Measurements from ENCODE around the gene MCM6.

Gene MCM6

DNA sequence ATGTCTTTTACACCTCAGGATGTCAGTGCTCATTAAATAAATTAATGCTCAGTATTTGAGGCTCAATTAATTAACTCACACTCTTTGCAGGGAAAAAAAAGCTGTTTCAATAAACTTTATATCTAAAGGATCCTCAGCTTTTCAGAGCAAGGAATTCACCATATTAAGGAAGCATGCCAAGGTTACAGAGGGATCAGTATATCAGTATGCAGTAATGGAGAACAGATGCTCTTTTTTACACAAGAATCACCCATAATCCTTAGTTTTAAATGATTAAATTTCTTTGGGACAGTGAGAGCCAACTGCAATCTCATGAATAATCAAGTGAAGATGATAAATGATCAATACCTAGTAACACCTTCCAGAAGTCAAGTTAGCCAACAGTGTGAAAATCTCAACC, 24.4 kb downstream of the MCM6 start:
- TF ChIP-seq, protein P1, sequence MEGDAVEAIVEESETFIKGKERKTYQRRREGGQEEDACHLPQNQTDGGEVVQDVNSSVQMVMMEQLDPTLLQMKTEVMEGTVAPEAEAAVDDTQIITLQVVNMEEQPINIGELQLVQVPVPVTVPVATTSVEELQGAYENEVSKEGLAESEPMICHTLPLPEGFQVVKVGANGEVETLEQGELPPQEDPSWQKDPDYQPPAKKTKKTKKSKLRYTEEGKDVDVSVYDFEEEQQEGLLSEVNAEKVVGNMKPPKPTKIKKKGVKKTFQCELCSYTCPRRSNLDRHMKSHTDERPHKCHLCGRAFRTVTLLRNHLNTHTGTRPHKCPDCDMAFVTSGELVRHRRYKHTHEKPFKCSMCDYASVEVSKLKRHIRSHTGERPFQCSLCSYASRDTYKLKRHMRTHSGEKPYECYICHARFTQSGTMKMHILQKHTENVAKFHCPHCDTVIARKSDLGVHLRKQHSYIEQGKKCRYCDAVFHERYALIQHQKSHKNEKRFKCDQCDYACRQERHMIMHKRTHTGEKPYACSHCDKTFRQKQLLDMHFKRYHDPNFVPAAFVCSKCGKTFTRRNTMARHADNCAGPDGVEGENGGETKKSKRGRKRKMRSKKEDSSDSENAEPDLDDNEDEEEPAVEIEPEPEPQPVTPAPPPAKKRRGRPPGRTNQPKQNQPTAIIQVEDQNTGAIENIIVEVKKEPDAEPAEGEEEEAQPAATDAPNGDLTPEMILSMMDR (IDR thresholded peaks at IDR 0.05) = no peak

DNA sequence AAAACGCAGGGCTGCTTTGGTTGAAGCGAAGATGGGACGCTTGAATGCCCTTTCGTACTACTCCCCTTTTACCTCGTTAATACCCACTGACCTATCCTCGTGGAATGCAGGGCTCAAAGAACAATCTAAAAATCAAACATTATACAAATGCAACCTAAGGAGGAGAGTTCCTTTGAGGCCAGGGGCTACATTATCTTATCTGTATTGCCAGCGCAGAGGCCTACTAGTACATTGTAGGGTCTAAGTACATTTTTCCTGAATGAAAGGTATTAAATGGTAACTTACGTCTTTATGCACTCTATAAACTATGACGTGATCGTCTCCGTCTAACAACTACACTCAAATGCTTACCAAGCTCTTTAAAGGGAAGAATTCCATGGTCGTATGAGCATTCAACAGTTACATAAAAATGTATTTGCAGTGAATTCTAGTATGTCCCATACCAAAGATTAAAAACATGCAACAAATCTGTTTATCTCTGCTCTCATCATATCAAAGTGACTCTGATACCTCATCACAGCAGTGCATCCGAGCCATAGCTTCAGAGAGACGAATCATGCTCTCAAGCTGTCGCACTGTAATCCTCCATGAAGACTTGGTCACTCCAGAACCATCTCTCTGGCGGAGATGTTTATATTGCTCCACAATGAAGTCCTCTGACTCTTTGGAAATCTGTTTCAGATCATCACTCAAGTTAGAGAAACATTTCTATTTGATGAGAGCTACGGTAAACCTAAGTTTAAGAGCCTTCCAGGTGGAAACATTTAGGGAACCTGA, 25.2 kb downstream of the MCM6 start:
- no peak overlapping the region for H3K4me3 ChIP-seq (ENCODE audit: low read depth, low read length)
- no peaks in the 10 kb centered on the region for H3K36me3 ChIP-seq (ENCODE audit: control insufficient read depth, insufficient read depth, low read length)
- no peaks in the 10 kb centered on the region for H3K9me3 ChIP-seq (ENCODE audit: control insufficient read depth, low read length)
- H3K27ac ChIP-seq = no peak overlapping the region
- no peak overlapping the region for H2AFZ ChIP-seq
- H3K27me3 ChIP-seq (ENCODE audit: control insufficient read depth, insufficient read depth, low read length) = no peaks in the 10 kb centered on the region
- TF ChIP-seq, protein P1 (IDR thresholded peaks at IDR 0.05) = no peak
- no peaks in the 10 kb centered on the region for H3K4me1 ChIP-seq
- no peak overlapping the region for H3K4me2 ChIP-seq (ENCODE audit: low read length)
- no peak overlapping the region for H3K9ac ChIP-seq
- no peaks in the 10 kb centered on the region for H3K79me2 ChIP-seq

More for the DNA sequence above, 24.4 kb downstream of the MCM6 start:
- no peaks in the 10 kb centered on the region for H3K79me2 ChIP-seq
- H3K9ac ChIP-seq = no peak overlapping the region
- no peaks in the 10 kb centered on the region for H3K4me1 ChIP-seq
- H3K27me3 ChIP-seq (ENCODE audit: control insufficient read depth, insufficient read depth, low read length) = no peaks in the 10 kb centered on the region
- no peak overlapping the region for H3K27ac ChIP-seq
- H3K4me2 ChIP-seq (ENCODE audit: low read length) = no peak overlapping the region
- H3K9me3 ChIP-seq (ENCODE audit: control insufficient read depth, low read length) = no peaks in the 10 kb centered on the region
- no peak overlapping the region for H3K4me3 ChIP-seq (ENCODE audit: low read depth, low read length)
- no peak overlapping the region for H2AFZ ChIP-seq
- H3K36me3 ChIP-seq (ENCODE audit: control insufficient read depth, insufficient read depth, low read length) = no peaks in the 10 kb centered on the region

DNA sequence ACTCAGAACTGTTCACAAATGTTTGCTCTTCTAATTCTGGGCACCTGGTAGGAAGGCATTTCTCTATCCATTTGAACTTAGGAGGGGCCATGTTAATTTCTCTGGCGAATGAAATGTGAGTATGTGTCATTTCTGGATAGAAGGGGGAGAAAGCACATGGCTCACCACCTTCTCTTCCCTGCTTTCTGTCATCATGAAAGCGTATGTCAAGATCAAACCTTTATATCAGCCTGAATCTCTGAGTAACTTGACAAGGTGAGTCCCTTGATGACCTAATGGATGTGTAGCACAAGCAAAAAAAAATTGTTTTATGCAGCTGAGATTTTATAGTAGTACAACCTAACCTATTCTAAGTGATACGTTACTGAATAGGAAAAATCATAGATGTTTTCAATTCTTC, 27.2 kb downstream of the MCM6 start:
- Histone ChIP-seq H3K4me3 (ENCODE audit: low read depth, low read length) (no peak overlapping the region), H3K4me1 (no peaks in the 10 kb centered on the region), H3K27ac (no peak overlapping the region), H3K27me3 (ENCODE audit: control insufficient read depth, insufficient read depth, low read length) (no peaks in the 10 kb centered on the region), H3K79me2 (no peaks in the 10 kb centered on the region), H3K36me3 (ENCODE audit: control insufficient read depth, insufficient read depth, low read length) (no peaks in the 10 kb centered on the region), H2AFZ (no peak overlapping the region), H3K4me2 (ENCODE audit: low read length) (no peak overlapping the region), H3K9ac (no peak overlapping the region), H3K9me3 (ENCODE audit: control insufficient read depth, low read length) (no peaks in the 10 kb centered on the region)
- TF ChIP-seq, protein P1 (IDR thresholded peaks at IDR 0.05) = no peak

DNA sequence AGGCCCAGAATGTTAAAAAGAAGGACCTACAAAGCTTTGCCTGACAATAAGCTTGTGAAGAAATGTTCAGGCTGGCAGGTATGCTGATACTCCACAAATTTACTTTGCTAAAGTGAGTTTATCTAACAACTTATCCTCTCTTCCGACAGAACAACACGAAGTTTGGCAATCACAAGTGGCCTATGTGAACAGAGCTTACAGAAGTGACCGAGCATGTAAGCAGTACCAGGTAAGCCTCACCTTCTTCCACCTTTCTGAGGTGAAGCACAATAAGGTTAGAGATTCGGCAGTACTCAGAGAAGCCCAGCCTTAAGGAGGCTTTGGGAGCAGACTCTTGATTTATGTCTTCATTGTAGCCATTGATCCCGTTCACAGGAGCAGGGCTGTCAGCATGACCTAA, 30.2 kb downstream of the MCM6 start:
- H3K27me3 ChIP-seq (ENCODE audit: control insufficient read depth, insufficient read depth, low read length) = no peaks in the 10 kb centered on the region
- H3K9me3 ChIP-seq (ENCODE audit: control insufficient read depth, low read length) = no peaks in the 10 kb centered on the region
- H2AFZ ChIP-seq = no peak overlapping the region
- H3K4me1 ChIP-seq = no peaks in the 10 kb centered on the region
- H3K27ac ChIP-seq = no peak overlapping the region
- no peaks in the 10 kb centered on the region for H3K79me2 ChIP-seq
- no peak overlapping the region for H3K9ac ChIP-seq
- no peak overlapping the region for H3K4me2 ChIP-seq (ENCODE audit: low read length)
- TF ChIP-seq, protein P1 (IDR thresholded peaks at IDR 0.05) = no peak
- no peaks in the 10 kb centered on the region for H3K36me3 ChIP-seq (ENCODE audit: control insufficient read depth, insufficient read depth, low read length)
- no peak overlapping the region for H3K4me3 ChIP-seq (ENCODE audit: low read depth, low read length)

DNA sequence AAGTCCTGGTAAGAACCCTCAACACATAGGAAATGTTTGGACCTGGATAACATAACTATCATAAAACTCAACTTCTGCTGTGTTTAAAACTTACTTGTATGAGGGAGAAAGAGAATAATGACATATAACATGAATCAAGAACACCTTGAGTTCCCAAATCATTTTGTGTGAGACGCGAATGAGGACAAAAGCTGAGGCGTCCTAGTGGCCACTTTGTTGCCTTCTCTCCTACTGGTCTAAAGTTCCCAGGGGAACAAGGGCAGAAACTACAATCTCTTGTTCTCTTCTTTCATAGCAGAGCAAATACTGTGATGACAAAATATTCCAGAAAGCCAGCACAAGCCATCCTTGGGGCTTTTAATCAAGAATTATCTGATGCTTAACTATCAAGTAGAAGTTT, 31.0 kb downstream of the MCM6 start:
- no peaks in the 10 kb centered on the region for H3K36me3 ChIP-seq (ENCODE audit: control insufficient read depth, insufficient read depth, low read length)
- no peaks in the 10 kb centered on the region for H3K27me3 ChIP-seq (ENCODE audit: control insufficient read depth, insufficient read depth, low read length)
- H3K4me2 ChIP-seq (ENCODE audit: low read length) = no peak overlapping the region
- no peaks in the 10 kb centered on the region for H3K79me2 ChIP-seq
- no peak overlapping the region for H3K9ac ChIP-seq
- TF ChIP-seq, protein P1 (IDR thresholded peaks at IDR 0.05) = no peak
- no peaks in the 10 kb centered on the region for H3K9me3 ChIP-seq (ENCODE audit: control insufficient read depth, low read length)
- no peaks in the 10 kb centered on the region for H3K4me1 ChIP-seq
- no peak overlapping the region for H3K27ac ChIP-seq
- no peak overlapping the region for H3K4me3 ChIP-seq (ENCODE audit: low read depth, low read length)
- H2AFZ ChIP-seq = no peak overlapping the region
